IPS DF 19.7 (cell line): ENCODE data around the gene VWC2L.

Experiments used
- DNase-seq: peaks from one replicate; pipeline ENCODE4 v3.0.0-alpha.2; 2013; ENCODE audit warnings: low read depth, low spot score

VWC2L gene

DNA sequence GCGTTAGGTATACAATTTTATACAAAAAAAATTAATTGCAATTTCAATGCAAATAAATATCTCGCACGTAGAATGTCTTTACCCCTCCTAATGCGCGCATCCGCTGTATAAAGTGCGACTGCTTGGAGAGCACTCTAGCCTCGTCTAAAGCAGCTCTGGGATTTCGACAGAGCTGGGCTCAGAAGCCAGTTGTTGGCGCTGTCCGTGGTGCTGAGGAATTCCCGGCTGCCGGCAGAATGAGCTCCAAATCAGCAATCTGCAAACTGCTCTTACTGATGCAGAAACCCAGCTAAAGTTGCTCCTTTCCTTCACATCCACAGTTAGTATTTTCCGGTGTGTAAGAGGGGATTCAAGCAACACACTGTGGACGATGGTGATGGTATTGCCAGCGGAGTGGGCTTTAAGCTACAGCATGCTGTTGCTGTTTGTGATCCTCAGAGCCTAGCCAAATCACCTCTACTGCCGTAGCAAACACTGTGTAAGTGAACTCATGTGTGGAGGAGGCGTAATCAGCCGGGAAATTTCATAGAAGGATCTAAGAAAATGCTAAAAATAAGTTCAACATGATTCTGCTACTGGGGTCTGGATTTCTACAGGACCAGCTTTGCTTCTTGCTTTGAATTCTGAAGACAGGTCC, at the start of gene VWC2L:
Gene VWC2L, plus strand, starts transcription at position 137 of the 637 bp plus-strand sequence. CDS start 3,140 bp downstream, outside the sequence.
- peak; percentile 42 for DNase-seq

DNA sequence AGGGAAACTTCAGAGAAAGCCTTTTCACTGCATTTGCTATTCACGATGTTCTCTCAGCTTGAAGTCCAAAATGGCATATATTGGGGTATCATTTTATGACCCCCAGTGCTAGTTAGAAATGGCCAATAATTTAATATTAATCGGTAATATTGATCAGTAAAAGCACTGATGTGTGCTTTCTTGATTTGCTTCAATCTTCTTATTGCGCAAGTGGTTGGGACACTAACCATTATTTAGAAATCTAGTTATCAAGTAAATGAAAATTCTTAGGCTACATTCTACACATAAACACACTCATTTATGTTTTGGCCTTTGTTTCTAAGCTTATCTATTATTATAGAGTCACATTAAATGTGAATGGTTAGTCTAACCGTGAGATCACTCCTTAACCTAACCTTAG, 49.7 kb upstream of the VWC2L start:
- DNase-seq, result no peak

DNA sequence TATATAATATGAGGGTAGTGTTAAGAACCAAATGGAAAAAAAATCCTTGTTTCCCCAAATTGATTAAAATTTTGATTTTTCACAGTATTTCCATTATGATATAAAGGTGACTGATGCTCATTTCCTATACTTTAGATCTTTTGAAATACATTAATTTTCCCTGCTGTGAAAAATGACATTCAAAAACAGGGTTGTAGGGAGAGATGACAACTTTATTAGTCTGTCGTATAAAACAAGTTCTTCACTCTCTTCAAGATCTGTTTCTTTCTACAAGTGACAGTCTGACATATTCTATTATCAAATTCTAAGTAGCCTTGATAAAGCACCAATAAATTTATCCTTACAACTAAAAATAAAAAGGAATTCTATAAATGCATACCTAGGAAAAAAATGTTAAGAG, 45.3 kb upstream of the VWC2L start:
- no peak for DNase-seq

DNA sequence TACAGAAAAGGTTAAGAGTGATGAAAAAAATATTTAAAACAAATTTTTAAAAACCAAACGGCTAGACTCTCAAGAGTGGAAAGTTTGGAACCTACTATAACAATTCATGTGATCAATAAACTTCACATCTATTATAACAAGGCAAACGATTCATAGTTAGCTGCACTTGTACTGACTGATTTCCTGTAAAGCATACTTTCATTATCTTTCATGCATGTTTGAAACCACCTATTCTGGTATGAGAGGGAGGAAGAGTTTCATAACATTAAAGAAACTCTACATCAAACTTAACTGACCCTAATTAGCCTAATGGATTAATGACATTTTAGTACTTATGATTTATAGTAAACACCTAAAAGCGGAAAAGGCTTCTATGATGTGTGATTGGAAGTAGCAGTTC, 43.7 kb upstream of the VWC2L start:
- no peak for DNase-seq

DNA sequence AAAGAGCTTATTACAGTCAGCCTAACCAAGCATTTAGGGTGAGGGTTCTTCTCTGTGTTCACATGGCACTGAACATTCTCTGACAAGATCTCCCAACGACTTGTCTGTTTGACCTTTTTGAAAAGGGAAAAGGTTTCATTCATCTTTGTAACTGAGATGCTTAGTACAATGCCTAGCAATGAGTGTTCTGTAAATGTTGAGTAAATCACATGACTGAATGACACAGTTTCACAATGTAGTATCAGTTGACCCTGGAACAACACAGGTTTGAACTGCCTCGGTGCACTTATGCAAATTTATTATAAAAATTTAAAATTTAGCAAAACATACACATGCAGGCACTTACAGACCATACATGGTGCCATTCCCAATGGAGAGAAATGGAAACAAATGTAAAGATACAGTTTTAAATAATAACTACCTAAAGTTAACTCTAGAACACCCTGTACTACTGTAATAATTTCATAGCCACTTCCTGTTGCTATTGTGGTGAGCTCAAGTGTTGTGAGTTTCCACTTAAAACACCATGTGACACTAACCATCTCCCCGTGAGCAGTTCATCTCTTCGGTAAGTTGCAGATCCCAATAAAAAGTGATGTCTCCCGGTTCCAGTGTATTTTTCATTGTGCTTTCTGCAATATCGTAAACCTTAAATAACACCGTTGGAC, 34.1 kb upstream of the VWC2L start:
- DNase-seq, result no peak

DNA sequence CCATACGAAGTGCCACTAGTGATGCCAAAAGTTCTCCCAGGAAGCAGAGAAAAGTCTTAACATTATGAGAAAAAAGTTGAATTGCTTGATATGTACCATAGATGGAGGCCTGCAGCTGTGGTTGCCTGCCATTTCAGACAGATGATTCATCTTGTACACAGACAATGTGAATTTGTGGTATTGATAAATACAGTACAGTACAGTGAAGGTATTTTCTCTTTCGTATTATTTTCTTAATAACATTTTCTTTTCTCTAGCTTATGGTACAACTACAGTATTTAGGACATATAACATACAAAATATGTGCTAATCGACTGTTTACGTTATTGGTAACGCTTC, 33.6 kb upstream of the VWC2L start:
- DNase-seq, result no peak

DNA sequence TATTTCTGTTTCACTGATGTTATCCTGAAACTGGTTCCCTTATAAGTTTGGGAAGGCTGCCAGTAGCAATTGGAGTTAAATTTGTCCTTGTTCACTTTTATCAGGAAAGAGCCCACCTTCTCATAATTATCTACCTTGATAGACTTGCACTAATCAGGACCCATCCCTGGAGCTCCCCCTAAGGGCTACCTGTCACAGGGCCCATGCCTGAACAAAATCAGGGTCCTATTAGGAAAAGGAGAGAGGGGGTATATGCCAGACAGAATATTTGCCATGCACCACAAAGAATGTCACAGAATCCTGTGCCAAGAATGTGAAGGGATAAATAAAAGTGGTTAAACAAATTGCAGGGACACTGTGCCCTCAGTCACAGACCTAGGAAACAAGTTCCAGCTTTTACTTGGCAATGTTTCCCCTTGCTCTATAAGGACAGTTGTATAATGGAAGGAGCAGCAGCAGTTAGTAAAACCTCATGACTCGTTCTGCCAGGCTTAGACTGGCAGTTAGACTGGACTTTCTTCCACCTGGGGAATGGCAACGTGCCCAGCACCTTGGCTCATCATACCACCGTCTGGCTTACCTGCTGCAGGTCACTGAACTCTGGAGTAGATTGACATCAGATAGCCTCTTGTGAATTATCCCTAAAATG, 32.3 kb upstream of the VWC2L start:
- no peak for DNase-seq

DNA sequence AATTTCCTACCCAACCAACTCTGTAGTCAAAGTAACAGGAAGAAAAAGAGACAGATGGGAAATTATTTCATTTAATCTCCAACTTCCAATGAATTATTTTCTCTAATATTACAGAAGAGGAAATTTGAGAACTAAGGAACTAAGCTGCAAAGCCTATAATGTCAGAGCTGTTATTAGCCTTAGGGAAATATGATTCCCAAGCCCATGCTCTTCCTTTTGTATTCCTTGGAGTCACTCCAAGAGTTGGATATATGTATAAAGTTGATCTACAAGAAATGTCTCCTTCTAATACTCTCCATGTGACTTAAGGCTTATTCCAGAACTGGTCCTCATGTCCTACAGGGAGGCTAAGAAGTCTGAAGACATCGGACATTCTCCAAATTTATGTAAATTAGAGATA, 31.6 kb upstream of the VWC2L start:
- DNase-seq, result no peak

DNA sequence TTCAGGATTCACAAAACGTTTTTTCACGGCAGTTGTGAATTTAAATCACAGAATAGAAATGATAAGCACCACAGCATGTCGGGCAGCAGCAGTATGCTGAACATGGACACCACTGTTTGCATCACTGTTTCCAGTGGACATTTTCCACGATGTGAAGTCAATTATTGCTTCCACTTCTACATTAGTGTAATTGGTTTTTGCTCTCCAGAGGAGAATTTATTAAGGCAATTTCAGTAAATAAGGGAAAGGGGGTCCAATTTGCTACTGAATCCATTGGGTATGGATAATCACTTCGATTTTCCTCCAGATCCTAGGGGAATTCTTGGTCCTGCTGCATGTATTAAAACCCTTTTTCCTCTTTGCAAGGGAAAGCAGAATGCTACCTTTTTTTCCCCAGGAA, 30.2 kb upstream of the VWC2L start:
- DNase-seq, result no peak

DNA sequence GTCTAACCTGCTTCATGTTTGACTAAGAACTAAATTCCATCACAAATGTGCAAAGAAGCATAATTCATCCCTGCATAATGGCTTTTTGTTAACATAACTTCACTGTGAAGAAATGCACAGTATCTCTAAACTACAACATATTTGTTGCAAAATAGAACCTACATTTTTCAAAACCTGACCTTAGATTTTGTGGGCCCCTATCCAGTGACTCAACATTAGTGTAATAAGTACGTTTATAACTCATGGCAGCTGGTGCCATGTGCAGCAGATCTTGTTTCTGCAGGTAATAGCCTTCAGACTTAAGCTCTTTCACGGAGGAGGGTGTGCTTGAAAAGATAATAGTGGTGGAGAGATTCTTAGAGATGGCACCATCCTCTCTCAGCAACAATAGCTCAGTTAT, 28.6 kb upstream of the VWC2L start:
- DNase-seq, result no peak

DNA sequence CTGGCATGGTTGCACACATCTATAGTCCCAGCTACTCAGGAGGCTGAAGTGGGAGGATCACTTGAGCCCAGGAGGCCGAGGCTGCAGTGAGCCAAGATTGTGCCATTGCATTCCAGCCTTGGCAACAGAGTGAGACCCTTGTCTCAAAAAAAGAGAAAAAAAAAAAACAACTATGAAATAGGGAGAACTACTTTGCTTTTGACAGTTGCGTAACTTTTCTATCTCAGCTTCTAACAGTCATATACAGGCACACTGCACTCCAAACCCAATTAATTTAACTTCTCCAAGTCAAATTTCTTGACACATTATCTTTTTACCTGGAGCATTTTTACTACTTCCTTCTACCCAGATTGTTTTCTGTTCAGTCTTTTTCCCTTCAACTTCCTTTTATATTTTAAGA, 24.1 kb upstream of the VWC2L start:
- no peak for DNase-seq

DNA sequence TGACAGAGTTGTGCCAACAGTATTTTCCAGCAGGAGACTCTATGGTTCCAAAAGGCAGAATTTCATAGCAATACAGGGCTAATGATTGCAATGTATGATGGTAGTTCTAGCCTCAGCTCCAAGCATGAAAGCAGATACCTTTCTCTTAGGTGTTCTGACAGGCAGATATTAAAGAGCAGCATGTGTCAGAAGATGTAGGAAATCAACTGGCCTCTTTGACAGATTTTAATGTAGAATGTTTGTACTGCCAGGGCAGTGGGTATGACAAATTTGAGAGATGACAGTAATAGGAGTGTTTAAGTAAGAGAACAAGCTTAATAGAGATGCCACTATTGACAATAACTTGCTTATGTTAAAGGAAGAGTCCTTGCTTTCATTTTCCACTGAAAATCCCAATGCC, 21.5 kb upstream of the VWC2L start:
- no peak for DNase-seq

DNA sequence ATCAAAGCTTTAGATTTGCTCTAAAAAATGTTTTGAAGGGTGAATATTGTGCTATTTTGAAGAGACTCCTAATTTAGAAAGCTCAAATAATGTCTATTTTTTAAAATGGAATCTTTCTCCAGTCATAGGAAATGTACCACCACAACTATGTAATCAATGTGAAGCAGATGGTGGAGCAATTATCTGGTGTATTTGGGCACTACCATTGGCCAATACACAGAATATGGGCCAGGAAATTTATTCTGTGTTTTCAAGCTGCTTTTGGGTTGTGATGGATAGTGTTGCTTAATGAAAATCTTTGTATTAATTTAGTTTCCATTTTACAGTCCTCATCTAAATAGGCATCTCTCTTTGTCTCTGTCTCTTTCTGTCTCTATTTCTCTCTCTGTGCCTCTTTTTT, 17.1 kb upstream of the VWC2L start:
- no peak for DNase-seq

DNA sequence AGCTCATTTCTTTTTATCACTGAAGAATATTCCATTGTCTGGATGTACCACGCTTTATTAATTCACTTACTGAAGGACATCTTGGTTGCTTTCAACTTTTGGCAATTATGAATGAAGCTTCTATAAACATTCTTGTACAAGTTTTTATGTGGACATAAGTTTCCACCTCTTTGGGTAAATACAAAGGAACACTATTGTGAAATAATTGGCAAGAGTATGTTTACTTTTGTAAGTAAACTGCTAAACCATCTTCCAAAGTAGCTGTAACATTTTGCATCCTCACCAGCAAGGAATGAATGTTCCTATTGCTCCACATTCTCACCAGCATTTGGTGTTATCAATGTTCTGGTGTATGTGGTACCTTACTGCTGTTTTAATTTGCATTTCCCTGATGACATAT, 15.8 kb upstream of the VWC2L start:
- no peak for DNase-seq

DNA sequence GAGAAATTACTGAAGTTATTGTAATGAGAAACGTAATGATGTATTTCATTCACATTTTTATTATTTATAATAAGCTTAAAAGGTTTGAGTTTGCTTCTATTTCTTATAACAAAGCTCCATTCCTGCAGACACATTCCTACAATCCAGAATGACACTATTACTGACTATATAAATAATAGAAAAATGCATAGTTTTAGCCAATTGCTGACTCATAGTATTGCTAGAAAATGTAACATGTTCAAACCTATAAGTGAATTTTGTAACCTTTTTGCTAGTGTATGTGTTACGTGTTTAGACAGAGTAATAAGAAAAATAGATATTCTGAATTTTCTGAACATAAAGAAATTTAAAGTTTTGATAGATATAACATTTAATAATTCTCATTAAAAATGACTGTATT, 9.3 kb upstream of the VWC2L start:
- DNase-seq, result no peak

DNA sequence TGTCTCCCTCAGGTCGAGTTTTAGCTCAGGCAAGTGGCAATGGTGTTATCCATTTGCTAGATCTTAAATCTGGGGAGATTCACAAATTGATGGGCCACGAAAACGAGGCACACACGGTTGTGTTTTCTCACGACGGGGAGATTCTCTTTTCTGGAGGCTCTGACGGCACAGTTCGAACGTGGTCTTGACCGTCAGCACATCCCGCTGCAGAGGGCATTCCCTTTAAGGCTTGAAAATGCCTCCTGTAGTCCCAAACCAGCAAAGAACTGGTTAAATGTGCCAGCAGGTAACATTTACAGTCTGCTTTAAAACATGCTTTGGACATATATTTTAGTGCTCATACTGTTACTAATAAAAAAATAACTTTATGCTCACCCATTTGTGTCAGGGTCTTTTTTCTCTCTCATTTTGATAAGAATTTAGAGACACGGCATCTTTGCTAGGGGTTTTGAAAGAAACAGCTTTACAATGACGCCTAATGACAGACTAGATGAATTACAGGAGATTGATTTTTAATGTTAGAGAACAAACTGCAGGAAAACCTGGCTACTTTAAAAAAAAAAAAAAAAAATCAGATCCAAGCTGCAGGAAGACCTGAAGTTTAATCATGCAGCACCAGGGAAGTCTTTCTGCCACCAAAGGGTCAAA, 602 bp upstream of the VWC2L start:
- no peak for DNase-seq

DNA sequence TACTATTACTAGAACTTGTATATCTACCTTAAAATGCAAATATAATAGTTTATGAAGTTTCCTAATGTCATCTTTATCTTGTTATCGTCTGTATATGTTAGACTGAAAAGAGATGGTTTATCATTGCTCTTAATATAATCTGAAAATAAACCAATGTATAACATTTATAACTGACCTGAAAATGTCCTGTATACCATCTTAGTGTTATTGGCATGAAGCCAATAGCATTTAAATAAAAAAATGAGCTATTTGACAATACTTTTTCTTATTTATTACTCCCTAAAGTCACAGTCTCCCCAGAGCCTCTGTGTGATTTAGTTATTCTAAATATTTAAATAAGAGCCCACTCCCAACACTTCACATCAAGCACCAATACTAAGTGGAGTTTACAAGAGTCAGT, 1.8 kb downstream of the VWC2L start:
- DNase-seq, result no peak

DNA sequence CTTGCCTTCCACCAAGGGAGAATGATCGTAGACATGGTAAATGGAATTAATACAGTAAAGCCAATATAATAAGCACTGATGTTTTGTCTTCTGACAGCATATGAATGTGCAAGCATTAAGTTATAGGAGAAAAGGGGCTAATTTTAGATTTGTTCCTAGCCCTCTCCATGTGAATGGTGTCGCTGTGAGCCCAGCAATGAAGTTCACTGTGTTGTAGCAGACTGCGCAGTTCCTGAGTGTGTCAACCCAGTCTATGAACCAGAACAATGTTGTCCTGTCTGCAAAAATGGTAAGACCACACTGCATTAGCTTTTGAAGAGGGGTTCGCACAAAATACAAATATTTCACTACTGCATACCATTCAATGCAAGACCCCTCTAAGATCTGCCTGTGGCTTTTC, 25.6 kb downstream of the VWC2L start:
- no peak for DNase-seq

DNA sequence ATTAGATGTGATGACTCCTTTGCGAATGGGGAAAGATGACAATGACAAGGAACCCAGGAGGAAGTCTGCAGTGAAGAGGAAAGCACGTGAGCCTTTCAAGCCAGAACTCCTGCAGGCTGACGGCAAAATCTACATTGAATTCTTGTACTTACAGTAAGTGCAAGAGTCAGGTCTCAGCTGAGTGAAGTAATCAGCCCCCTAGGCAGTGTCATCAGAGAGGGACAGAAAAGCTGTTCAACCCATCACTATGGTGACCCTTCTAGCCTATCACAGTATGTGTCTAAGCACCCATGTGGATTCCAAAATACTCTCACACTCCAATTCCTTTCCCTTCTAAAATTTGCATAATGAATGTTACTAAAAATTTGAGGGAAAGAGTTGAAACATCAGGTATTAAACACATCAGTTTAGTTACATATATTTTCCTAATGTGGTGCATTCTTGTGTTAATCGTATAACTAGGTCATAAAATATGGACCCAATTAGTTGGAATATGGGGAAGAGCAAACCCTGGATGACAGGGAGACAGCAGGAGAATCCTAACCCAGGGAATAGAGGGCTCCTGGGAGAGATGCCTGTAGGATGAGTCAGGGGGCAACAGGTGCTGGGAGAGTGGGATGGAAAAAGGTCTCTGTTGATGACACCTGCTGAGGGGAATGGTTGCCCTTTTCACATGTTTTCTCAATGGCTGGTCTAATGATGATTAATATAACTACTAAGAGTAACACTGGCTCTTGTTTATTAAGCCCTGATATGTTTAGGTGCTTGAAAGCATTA, 39.5 kb downstream of the VWC2L start:
- DNase-seq, result no peak

DNA sequence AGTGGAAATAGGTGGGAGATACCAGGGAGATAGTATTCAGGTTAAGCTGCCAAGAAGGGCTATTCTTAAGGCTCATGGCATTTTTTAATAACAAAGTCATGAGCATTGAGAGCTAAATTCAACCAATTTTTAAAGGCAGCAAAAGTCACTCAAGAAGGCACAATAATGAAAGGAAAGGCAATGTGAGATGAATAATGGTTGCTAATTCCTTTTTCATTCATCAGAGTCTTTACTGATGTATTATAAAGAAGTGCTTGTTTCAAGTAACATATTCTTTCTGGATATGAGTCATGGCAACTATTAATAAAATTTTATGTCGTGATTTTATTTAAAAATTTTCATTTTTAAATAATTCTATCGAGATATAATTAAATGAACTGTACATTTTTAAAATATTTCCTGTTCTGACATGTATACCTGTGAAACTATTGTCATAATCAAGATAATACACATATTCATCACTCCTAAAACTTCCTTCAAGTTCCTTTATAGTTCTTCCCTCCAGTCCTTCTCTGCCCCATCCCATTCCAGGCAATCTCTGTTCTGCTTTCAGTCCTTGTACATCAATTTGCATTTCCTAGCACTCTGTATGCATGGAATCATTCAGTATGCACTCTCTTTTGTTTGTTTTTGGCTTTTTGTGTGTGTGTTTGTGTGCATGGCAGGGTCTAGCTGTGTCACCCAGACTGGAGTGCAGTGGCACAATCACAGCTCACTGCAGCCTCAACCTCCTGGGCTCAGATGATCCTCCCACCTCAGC, 40.8 kb downstream of the VWC2L start:
- no peak for DNase-seq

DNA sequence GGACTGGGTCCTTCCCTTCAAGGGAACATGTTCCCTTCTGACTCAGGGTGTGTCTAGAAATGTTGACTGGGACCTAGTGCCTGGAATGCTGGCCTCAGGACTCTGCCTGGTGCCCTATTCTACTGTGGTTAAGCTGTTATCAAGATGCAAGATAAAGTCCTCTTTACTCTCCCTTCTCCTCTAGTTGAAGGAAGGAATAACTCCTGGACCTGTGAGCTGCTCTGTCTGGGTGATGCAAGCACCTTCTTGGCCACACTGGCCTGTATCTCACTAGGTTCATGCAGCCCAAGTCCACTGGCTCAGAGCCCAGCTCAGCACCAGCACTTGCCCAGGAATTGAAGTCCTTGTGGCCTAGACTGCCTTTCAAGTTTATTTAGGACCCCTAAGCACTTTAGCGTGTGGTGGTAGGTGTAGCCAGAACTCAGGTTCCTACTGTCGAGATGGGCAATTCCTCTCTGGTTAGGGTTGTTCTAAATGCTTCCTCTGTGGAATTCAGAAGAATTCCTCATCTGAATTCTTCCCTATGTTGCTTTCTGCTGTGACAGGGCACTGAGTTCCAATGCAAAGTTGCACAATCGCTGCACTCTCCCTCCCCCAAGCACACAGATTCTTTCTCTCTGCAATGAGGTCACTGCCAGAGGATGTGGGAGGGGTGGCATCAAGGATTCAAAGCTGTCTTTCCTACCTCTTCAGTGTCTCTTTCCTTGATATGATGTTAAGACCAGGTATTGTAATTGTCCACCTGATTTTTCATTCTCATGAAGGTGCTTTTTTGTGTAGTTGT, 54.7 kb downstream of the VWC2L start:
- no peak for DNase-seq
